Stimulated activated CD8-positive, alpha-beta memory T cell treated with anti-CD3 and anti-CD28 coated beads, Interleukin-15, amount 100 ng/mL, for 4 hours (primary cell): ENCODE data around the gene PCGF5.
"Not testable (repeated sequence)": the region's sequence is repeated elsewhere in the genome, so short reads cannot be mapped to it uniquely, and the experiment has no call there.

ENCODE experiments used
- DNase-seq, 2 donors: peaks; one replicate each; pipeline ENCODE4 v3.0.0-alpha.2; 2020; ENCODE audit warnings: low read depth in 2 of 2

PCGF5 gene

GRCh38 chr10:91210014-91210413 lies 10.4 kb upstream of the PCGF5 start:
- no peak for DNase-seq

- DNase-seq = no peak
Measured at GRCh38 chr10:91210435-91210834, 10.0 kb upstream of the PCGF5 start.

DNA sequence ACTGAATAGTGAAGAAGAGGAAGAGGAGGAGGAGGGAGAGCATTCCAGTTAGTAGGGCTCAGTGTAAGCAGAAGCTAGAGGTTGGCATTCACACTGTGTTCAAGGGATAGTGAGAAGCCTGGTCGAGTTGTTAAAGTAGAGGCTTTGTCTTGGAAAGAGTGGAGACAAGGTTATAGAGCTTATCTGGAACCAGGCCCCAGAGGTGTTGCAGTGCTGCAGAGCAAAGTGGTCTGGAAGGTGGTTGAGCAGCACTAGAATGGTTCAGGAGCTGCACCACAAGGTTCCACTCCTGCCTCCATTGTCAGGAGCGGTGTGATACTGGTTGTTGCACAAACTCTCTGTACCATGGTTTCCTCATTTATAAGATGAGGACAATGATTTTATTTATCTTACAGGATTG lies 8.8 kb upstream of the PCGF5 start:
- no peak for DNase-seq

DNA sequence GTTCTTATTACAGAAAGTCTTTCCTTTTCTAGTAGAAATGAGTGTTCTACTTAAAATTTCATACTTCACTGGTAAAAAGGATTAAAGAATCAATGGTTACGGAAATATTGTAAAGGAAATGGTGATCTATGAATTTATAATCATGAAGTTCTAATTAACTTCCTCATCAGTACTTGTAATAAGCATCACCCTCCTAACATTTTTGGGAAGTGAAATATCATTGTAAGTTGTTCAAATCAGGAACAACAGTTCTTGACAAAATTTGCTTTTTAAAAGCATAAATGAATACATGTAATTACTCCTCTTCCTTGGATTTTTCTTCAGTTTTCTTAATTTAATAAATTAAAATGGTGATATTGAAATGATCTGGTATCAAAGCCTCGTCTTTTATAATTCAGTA lies 5.6 kb upstream of the PCGF5 start:
- no peak for DNase-seq

DNA sequence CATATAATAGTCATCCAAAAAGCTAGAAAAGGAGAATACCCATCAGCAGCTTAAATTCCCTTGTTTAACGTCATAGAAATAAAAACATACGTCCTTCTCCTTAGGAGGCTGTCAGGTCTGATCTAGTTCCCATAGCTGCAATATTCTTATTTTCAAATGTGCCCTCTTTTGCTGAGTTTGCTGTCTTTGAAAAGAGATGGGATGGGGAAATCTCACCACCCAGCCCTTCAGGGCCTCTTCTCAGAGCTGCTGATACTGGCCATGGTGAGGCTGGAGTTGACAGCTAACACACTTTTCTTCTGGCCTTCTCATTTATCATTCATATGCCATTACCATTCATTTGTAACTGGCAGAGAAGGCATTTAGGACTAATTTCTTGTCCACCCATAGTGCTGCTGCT lies 5.1 kb upstream of the PCGF5 start:
- no peak for DNase-seq

GRCh38 chr10:91219371-91220193 lies 881 bp upstream of the PCGF5 start:
- DNase-seq = no peak

DNA sequence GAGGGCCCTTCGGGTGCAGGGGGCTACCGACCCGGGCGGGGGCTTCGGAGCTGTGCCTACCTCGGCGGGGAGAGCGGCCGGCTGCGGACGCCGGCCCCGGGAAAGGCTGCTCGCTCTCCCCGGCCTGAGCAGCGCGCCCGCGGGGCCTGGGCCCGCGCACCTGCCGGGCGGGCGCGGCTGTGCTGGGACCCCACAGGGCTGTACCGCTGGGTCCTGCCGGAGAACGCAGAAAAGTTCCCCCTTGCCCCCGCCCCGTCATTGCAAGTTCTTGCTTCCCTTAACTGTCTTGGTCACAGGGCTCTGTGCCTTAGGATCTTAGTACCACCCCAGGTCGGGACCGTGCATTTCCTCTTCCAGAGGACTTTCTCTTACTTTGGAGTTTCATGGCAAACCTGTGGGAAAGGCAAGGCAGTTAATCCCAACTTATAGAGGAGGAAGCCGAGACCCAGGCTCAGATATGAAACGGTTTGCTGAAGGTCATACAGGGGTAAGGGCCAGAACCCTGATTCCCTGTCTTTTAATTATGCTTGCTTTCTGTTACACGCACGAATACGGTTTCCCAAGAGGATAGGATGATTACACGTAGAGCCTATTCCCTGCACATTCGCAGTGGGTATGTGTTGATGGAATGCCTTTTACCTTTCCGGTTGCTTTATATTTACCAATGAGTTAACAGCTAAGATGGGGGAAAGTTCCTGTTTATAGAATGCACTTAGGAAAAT lies 652 bp downstream of the PCGF5 start:
- no peak for DNase-seq

DNA sequence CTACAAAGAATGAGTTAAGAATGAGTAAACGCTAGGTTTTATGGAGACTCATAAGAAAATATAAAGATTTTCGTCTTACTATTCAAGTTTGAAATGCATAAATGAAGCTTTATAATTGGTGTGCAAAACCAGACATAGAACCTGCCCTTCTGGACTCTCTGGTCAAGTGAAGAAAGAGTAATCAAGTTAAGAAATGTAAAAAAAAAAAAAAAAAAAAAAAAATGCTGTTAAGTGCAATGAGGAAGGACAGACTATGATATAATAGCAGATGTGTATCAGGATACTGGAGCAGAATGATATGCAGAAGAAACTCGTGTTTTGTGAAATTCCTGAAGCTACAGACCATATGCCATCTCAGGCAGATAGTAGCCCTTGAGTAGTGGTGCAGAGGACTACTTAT lies 5.6 kb downstream of the PCGF5 start:
- no peak for DNase-seq

GRCh38 chr10:91227576-91227975 lies 7.1 kb downstream of the PCGF5 start:
- DNase-seq = no peak

- DNase-seq = no peak
Measured at GRCh38 chr10:91229683-91230082, 9.2 kb downstream of the PCGF5 start.

DNA sequence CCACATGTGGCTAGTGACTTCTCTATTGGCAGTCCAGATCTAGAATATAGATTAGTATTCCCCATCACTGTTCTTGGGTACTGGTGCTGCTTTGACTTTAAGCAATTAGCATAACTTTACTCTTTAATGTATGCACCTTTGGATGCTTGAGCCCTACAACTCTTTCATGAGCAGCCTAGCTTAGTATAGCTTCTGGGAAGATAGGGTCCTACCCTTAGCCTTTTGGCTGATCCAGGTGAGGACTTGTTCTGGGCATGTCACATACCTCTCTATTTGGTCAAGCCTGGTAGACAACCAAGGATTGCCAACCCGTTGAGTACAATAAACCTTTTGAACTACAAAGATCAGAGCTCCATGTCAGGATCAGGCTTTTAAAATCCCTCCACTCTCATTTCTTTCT lies 17.7 kb downstream of the PCGF5 start:
- no peak for DNase-seq

DNA sequence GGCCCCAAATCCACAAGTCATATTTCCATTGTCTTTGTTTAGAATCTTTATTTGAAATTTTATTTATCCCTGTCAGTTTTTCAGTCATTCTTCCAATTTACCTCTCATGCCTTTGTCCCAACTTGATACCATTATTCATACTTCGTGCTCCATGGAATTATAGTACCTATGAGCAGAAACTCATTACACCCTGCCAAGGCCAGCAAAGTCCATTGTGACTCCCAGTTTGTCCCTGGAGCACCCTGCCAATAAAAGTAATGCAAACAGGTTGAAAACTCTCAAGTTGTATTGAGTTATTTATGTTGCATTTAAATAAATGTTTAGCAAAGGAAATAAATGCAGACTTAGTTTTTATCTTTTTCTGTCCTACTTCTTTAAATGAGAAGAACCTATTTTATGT lies 19.3 kb downstream of the PCGF5 start:
- no peak for DNase-seq

DNA sequence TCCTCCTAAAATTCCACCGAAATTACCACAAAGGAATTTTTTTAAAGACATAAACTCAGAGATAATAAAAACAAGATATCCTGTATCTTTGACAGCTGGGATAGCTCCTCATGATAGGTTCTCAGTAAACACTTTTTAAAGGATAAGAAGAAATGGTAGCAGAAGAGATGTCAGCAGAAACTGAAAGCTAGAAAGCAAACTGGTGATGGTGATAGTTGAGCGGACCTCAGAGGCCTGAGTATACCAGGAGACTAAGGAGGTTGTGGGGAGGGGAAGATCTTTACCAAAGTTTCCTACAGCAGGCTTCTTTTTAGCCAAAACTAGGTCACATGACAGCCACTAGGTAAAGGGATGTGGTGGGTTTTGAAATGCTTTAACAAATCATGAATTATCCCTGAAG lies 22.5 kb downstream of the PCGF5 start:
- no peak for DNase-seq

DNA sequence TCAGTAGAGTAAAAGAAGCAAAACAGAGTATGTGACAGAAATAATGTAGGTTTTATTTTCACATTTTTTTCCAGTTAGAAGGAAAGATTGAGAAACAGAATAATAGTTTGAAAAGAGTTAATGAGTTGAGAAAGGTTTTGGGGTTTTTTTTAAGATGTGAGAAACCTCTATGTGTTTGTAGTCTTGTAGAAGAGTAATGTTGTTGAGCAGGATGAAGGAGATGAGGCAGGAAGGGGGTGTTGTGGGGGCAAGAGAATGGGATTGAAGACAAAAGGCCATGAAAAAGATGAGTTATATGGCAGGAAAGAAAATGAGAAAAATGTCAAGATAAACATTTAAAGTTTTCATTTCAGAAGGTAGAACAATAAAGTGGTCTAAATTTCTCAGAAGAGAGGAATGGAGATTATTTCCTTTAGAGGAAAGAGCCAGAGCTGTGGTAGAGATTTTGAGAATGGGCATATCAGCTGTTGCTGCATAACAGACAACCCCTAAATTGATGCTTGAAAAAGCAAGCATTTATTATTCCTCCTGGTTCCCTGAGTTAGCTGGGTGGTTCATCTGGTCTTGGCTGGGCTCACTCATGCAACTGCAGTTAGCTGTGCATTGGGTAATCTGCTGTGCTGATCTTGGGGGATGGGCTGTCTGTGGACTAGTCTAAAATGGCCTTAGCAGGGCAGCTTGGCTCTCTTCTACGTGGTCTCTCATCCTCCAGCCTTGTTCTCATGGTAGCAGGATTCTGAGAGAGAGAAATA lies 27.1 kb downstream of the PCGF5 start:
- DNase-seq = no peak

DNA sequence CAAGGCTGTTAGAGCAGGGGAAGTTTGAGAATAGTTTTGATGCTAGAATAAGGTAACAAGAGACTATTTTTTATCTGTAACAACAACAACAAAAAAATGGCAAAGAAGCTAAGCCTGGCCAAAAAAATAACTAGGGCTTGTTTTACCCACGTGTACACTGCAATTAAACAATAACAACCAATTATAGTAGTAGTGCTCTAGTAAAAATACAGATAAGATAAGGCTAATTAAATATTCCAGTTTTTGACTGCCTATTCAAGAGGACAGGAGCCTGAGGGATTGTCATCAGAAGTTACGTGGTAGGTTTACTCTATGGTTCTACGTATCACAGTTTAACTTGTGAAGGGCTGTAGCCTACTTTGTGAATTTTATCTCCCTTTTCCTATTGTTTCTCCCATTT lies 29.2 kb downstream of the PCGF5 start:
- DNase-seq = no peak

GRCh38 chr10:91250341-91250740 lies 29.9 kb downstream of the PCGF5 start:
- no peak for DNase-seq

DNA sequence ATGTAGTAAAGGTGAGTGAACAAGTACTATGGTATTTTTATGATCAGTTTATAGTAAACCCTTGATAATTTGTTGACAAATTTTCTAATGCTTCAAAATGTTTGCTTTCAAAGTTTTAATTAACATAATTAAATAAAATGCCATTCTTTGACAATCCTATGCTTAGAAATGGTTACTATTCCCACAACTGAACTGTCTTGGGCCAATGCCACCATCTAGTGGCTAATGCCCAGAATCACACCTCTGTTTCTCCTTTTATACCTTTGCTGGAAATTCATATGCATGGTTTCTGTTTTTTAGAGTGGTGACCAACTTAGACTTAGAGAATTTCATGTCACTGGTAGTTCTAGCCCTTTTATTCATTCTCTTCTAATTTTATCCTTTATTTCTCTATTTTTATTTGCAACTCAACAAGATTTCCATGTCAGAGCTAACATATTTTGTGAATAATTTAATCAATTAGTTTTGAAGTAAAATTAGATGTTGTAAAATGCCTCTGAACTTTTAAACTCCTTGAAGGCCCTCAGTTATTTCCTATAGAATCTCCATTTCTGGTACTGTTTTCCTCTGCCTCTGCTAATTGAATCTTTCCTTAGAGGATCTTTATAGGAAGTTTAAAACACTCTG lies 31.1 kb downstream of the PCGF5 start:
- DNase-seq = peak; percentile 1 to 20

- no peak for DNase-seq
Measured at GRCh38 chr10:91253300-91253699, 32.8 kb downstream of the PCGF5 start.

- DNase-seq = no peak
Measured at GRCh38 chr10:91257310-91257709, 36.8 kb downstream of the PCGF5 start.

DNA sequence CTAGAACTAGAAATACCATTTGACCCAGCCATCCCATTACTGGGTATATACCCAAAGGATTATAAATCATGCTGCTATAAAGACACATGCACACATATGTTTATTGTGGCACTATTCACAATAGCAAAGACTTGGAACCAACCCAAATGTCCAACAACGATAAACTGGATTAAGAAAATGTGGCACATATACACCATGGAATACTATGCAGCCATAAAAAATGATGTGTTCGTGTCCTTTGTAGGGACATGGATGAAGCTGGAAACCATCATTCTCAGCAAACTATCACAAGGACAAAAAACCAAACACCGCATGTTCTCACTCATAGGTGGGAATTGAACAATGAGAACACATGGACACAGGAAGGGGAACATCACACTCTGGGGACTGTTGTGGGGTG lies 40.0 kb downstream of the PCGF5 start:
- DNase-seq = not testable (repeated sequence)

- no peak for DNase-seq
Measured at GRCh38 chr10:91271886-91272285, 51.4 kb downstream of the PCGF5 start.

- DNase-seq = no peak
Measured at GRCh38 chr10:91284486-91285090, 64.1 kb downstream of the PCGF5 start.
